ENCODE results near the gene ZDHHC11.
A peak's percentile ranks its signal among the peaks of the same experiment; 100 is the strongest.
"Not testable (repeated sequence)": the region's sequence is repeated elsewhere in the genome, so short reads cannot be mapped to it uniquely, and the experiment has no call there.

Gene ZDHHC11

GRCh38 chr5:798505-799138 lies 52.2 kb downstream of the ZDHHC11 start:
- not testable (repeated sequence) for DNase-seq

GRCh38 chr5:797986-798385 lies 52.8 kb downstream of the ZDHHC11 start:
- DNase-seq: not testable (repeated sequence)

- not testable (repeated sequence) for DNase-seq
These were observed 54.9 kb downstream of the ZDHHC11 start for GRCh38 chr5:795873-796272.

- DNase-seq: not testable (repeated sequence)
These were observed 55.8 kb downstream of the ZDHHC11 start for GRCh38 chr5:794948-795347.

- DNase-seq: not testable (repeated sequence)
These were observed 62.1 kb downstream of the ZDHHC11 start for GRCh38 chr5:788703-789102.

GRCh38 chr5:787857-788233 lies 62.9 kb downstream of the ZDHHC11 start:
- not testable (repeated sequence) for DNase-seq

GRCh38 chr5:787224-787856 lies 63.4 kb downstream of the ZDHHC11 start:
- DNase-seq: not testable (repeated sequence)

GRCh38 chr5:785181-785705 lies 65.5 kb downstream of the ZDHHC11 start:
- not testable (repeated sequence) for DNase-seq

GRCh38 chr5:784428-785177 lies 66.2 kb downstream of the ZDHHC11 start, which contains the start of gene ZDHHC11B:
Gene ZDHHC11B, minus strand, starts transcription at chr5:784729. Its CDS starts 17,810 bp downstream, at chr5:766919.
- DNase-seq: peak; percentile 76 to 88

- DNase-seq: peak in 1 of 2 donors; percentile 41
These were observed 66.8 kb downstream of the ZDHHC11 start for GRCh38 chr5:783881-784427.

- peak; percentile 17 to 22 for DNase-seq
These were observed 67.6 kb downstream of the ZDHHC11 start for GRCh38 chr5:783049-783802.

- not testable (repeated sequence) for DNase-seq
These were observed 68.4 kb downstream of the ZDHHC11 start for GRCh38 chr5:782356-782755.

- not testable (repeated sequence) for DNase-seq
These were observed 70.2 kb downstream of the ZDHHC11 start for GRCh38 chr5:780571-780970.

GRCh38 chr5:778967-779366 lies 71.8 kb downstream of the ZDHHC11 start:
- DNase-seq: not testable (repeated sequence)

- not testable (repeated sequence) for DNase-seq
These were observed 72.4 kb downstream of the ZDHHC11 start for GRCh38 chr5:778421-778820.

GRCh38 chr5:777756-778161 lies 73.0 kb downstream of the ZDHHC11 start:
- no peak for DNase-seq

- DNase-seq: no peak
These were observed 73.7 kb downstream of the ZDHHC11 start for GRCh38 chr5:776862-777711.

- no peak for DNase-seq
These were observed 74.6 kb downstream of the ZDHHC11 start for GRCh38 chr5:775961-776861.

GRCh38 chr5:775595-775960 lies 75.2 kb downstream of the ZDHHC11 start:
- DNase-seq: not testable (repeated sequence)

- DNase-seq: not testable (repeated sequence)
These were observed 75.8 kb downstream of the ZDHHC11 start for GRCh38 chr5:774854-775505.

Measured in CD4-positive, alpha-beta T cell treated with Interleukin-1 beta for 1 hour (primary cell).